ENCODE results near the gene XCR1.

DNA sequence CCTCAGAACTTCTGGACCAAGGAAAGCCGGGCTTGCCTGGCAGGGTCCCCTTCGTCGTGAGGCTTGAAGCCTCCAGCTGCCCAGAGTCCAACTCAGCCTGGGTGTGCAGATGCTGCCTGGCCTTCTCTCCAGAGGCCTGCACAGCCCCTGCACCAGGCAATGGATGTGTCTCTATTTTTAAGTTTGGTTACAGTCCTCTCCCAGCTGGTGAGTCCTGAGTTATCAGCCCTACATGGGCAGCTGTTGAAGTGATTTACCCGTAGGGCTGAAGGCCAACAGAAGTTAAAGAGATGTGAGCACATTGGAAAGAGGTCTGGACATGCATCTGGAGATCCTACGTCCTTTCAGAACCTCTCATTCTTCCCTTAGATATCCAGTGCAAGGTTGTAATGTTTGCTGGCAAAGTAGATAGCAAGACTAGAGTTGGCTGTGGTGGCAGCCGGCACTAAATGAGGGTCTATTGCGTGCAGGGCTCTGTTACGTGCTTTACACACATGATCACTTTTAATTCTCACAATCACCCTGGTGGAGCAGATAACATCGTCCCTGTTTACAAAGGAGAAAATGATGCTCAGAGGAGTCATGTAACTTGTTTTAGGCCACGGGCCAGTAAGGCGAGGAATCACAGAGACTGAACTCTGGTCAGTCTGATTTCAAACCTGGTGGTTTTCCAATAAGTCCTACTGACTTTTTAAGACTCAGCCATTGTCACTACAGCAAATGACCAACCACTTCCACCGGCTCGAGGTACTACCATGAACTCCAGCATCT, 41.6 kb downstream of the XCR1 start:
- TF ChIP-seq, protein P1, sequence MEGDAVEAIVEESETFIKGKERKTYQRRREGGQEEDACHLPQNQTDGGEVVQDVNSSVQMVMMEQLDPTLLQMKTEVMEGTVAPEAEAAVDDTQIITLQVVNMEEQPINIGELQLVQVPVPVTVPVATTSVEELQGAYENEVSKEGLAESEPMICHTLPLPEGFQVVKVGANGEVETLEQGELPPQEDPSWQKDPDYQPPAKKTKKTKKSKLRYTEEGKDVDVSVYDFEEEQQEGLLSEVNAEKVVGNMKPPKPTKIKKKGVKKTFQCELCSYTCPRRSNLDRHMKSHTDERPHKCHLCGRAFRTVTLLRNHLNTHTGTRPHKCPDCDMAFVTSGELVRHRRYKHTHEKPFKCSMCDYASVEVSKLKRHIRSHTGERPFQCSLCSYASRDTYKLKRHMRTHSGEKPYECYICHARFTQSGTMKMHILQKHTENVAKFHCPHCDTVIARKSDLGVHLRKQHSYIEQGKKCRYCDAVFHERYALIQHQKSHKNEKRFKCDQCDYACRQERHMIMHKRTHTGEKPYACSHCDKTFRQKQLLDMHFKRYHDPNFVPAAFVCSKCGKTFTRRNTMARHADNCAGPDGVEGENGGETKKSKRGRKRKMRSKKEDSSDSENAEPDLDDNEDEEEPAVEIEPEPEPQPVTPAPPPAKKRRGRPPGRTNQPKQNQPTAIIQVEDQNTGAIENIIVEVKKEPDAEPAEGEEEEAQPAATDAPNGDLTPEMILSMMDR (IDR thresholded peaks at IDR 0.05; ENCODE audit: poor library complexity) = no peak
- no peak for TF ChIP-seq EZH2 (IDR thresholded peaks at IDR 0.05; ENCODE audit: borderline replicate concordance)
